Right lung (tissue), 5 donors: ENCODE data around the gene PIN1. TPM values are rescaled to one million over a fixed set of nuclear protein-coding genes. Genes with fewer than 3 reads are reported as not detected.
"Not testable (repeated sequence)": the region's sequence is repeated elsewhere in the genome, so short reads cannot be mapped to it uniquely, and the experiment has no call there.

Source experiments
- DNase-seq, 2 donors: peaks; one replicate each; pipeline ENCODE4 v3.0.0-alpha.2; 2013
- polyA plus RNA-seq, 5 donors: library from polyadenylated mRNA; unstranded; fragments of 120-200 nt; gene quantifications; one replicate each; pipeline versions ENCODE4 v1.2.1 to v1.2.3, GENCODE V29; 2013; ENCODE audit warnings: inconsistent platforms in 1 of 5, low replicate concordance in 1 of 5; ENCODE audit not compliant: insufficient read length in 5 of 5, insufficient read depth in 1 of 5

Gene PIN1
- polyA plus RNA-seq, 5 donors, result 40.5 to 84.0 (median 53.5) TPM

DNA sequence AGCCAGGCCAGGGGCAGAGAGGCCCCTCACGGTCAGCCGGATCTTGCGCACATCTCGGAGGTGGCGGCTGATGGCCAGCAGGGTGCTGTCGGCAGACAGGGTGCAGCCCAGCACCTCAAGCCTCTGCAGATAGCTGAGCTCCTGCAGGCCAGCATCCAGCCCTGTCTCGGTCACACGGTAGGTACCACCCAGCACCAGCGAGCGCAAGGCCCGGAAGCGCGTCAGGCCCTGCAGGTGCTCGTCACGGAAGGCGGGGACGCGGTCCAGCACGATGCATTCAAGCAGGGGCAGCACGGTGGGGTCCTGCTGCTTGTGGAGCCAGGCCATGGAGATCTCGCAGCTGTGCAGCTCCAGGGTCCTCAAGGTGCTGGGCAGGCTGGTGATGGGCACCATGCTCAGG, 24.0 kb upstream of the PIN1 start:
- no peak for DNase-seq

DNA sequence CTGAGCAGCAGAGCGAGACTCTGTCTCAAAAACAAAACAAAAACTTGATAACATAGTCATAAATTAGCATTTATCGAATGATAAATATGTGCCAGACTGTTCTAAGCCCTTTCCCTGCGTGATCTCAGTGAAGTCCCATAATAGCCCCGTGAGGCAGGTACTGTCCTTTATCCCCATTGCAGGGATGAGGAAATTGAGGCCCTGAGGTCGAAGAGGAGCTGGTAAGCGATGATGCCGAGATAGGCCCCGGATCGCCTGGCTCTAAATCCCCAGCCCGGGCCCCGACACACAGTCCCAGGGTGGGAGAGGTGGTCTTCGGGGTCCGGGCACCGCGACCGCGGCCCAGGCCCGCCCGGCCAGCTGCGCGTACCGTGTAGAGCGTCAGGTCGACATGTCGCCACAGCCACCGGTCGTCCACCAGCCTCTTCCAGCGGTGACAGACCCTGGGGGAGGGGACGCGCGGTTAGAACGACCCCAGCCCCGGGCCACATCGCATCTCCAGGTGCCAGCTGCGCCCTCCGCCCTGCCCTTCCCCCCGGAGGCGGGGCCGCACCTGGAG, 16.9 kb upstream of the PIN1 start:
- DNase-seq, result no peak

DNA sequence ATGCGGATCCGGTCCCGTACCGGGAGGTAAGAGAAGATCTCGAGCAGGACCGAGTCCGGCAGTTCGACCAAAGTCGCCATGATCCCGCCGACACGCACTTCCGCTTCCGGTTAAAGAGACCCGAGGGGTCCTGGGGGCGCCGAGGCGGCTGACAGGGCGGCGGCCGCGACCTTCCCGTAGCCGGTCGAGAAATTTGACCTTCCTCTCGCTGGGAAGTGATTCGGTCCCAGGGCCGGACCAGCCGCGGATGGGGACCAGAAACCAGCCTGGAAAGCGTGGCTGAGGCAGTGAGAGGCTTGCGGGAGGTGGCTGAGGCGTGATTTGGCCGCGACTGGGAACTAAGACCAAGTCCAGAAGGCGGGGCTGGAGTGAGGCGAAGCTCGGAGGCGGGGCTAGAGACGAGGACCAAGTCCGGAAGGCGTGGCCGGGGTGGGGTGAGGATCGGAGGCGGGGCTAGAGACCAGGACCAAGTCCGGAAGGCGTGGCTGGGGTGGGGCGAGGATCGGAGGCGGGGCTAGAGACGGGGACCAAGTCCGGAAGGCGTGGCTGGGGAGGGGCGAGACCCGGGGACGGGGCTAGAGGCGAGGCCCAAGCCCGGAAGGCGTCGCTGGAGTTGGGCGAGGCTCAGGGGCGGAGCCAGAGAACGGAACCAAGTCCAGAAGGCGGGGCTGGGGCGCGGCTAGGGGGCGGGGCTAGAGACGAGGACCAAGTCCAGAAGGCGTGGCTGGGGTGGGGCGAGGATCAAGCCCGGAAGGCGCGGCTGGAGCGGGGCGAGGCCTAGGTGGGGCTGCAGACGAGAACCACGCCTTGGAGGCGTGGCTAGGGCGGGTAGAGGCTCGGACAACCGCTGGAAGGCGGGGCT, 16.2 kb upstream of the PIN1 start, which contains the start of gene FBXL12:
Gene FBXL12 (minus strand): TSS at position 346 of the 862 bp plus-strand sequence. CDS start 266 bp downstream, at position 80.
- peak; percentile 100 for DNase-seq

DNA sequence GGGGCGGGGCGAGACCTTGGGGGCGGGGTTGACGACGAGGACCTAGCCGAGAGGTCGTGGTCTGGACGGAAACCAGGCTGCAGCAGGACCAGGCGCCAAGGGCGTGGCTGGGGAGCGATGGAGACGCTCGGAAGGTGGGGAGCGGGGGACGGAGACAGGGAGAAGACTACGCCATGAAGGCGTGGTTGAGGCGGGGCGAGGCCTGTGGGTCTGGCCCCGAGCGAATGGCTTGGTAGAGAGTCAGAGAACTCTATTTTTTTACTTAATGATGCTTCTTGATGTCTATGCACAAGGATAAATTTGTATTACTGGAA, 15.6 kb upstream of the PIN1 start:
- DNase-seq, result no peak

DNA sequence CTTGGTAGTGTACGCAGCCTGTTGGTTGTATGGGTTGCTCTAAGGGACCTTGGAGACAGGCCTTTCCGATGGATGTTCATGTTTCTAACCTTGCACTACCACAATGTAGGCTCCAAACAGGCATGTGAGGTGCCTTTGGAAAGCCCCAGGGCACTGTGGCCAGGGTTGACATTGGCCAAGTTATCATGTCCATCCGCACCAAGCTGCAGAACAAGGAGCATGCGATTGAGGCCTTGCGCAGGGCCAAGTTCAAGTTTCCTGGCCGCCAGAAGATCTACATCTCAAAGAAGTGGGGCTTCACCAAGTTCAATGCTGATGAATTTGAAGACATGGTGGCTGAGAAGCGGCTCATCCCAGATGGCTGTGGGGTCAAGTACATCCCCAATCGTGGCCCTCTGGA, 15.1 kb upstream of the PIN1 start:
- DNase-seq, result not testable (repeated sequence)

GRCh38 chr19:9823816-9824215, 11.3 kb upstream of the PIN1 start:
- DNase-seq, result no peak

GRCh38 chr19:9827289-9828238, 7.6 kb upstream of the PIN1 start, which contains the start of gene UBL5:
UBL5 (plus strand) TSS chr19:9827918; CDS start chr19:9828338, 420 bp downstream.
- peak; percentile 80 to 83 for DNase-seq

- DNase-seq, result no peak
Measured at GRCh38 chr19:9828551-9829063, 6.5 kb upstream of the PIN1 start.

DNA sequence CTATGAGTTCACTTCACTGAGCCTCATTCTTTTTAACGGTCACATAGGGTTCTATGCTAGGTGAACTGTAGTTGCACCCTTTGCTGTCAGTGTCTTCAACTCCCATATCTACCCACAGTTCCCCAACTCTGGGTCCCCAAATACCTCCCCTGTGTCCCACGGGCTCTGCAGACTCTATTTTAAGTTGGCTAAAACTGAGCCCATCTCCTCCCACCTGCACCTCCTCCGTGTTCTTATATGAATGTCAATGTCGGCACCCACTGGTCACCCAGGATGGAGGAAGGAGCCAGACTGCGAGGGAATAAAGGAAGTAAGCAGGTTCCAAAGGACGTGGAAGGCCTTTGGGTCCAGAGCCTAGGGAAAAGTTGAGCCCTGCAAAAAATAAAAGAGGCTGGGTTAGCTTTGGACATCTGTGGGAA, 802 bp upstream of the PIN1 start:
- no peak for DNase-seq

DNA sequence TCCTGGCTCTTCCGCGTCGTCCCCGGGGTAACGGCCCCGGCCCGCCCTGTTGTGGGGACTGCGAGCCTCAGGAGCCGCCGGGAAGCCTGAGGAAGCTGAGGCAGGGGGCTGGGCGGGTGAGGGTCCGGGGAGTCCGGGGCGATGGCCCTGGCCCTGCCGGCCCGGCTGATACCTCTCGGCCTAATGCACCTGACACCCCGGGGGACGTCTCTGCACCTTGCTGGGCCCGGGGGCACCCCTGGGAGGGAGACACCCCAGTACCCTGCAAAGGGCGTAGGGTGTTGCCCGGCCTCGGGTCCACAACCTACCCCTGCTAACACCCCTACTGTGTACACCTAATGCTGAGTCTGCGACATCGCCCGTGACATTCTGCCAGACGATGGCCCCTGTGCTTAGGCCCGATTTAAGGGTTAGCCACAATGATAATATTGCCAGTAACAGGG, 410 bp downstream of the PIN1 start:
- no peak for DNase-seq

- no peak for DNase-seq
Measured at GRCh38 chr19:9836021-9836420, 903 bp downstream of the PIN1 start.

GRCh38 chr19:9838324-9838723, 3.2 kb downstream of the PIN1 start:
- DNase-seq, result no peak

GRCh38 chr19:9839415-9839814, 4.3 kb downstream of the PIN1 start:
- DNase-seq, result peak; percentile 59 to 72

- peak in 1 of 2 donors; percentile 30 for DNase-seq
Measured at GRCh38 chr19:9842834-9843625, 7.9 kb downstream of the PIN1 start.

DNA sequence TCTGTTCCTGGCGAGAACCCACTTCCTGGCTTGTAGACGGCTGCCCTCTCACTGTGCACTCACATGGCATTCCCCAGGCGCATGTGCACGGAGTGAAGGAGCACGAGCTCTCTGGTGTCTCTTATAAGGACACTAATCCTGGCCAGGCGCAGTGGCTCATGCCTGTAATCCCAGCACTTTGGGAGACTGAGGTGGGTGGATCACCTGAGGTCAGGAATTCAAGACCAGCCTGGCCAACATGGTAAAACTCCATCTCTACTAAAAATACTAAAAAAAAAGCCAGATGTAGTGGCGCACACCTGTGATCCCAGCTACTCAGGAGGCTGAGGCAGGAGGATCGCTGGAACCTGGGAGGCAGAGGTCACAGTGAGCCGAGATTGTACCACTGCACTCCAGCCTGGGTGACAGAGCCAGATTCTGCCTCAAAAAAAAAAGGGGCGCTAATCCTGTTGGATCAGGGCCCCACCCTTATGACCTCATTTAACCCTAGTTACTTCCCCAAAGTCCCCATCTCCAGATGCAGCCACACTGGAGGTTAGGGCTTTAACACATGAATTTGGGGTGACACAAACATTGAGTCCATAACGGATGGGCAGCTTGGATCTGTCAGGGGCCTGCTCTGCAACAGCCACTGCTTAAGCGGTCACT, 8.6 kb downstream of the PIN1 start:
- not testable (repeated sequence) for DNase-seq

DNA sequence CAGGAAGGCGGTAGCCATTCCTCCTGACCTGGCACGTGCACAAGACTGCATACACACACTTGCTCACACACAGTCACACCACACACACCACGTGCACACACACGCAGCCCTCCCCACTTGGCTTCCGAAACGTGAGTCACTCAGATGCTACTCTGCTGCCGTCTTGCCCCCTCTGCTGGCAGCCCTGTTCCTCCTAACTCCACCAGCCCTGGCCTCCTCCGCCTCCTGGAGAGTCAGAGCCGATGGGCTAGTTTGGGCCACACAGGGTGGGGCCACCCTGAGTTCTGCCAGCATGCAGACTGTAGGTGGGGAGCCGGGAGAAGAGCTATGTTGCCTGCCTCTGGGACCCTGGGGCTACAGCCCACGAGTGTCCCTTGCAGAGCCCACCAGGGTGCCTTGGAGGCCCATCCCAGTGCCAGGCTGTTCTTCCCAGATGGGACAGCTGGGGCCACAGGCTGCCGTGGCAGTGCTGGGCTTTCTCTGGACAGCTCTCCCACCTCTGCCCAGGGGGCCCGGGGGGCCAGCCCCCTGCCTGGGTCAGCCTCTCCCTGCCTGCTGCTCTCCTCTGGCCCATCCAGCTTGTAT, 12.1 kb downstream of the PIN1 start:
- DNase-seq, result no peak

DNA sequence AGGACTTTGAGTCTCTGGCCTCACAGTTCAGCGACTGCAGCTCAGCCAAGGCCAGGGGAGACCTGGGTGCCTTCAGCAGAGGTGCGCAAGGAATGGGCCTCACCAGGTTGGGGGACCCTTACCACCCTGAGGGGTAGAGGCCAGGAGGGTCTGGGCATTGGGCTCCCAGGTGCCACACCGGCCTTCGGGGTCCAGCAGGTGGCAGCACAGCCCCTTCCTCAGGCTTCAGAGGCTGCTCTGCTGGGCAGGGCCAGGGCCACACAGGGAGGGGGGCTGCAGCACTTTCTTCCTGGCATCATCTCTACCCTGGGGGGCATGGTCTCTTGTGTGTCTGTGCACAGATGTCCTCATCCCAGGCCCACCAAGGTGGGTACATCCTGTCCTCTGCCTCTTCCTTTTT, 12.9 kb downstream of the PIN1 start:
- no peak for DNase-seq

DNA sequence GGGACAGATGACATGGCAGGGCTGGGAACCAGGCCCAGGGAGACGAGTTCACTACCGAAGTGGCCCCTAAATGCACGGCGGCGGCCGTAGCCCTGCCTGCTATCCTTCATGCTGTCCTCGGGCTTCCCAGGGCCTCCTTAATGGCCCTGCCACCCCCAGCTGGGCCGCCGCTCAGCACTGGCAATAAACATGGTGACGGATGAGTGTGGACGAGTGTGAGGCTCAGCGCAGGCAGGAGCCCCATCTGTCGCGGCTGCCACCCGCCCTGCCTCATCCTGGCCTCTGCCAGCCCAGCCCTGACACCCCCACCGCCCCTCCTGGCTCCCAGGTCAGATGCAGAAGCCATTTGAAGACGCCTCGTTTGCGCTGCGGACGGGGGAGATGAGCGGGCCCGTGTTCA, 13.6 kb downstream of the PIN1 start:
- no peak for DNase-seq

GRCh38 chr19:9849791-9850190, 14.7 kb downstream of the PIN1 start:
- DNase-seq, result no peak
